T-helper 1 cell (primary cell): ENCODE results near the gene NIPA2.

Experiments
- DNase-seq, 5 donors: peaks; one replicate each; pipeline ENCODE4 v3.0.0-alpha.2; 2012 to 2020

Gene NIPA2

GRCh38 chr15:22839046-22839695 lies 705 bp downstream of the NIPA2 start:
- peak in 1 of 5 donors; percentile 20 for DNase-seq

DNA sequence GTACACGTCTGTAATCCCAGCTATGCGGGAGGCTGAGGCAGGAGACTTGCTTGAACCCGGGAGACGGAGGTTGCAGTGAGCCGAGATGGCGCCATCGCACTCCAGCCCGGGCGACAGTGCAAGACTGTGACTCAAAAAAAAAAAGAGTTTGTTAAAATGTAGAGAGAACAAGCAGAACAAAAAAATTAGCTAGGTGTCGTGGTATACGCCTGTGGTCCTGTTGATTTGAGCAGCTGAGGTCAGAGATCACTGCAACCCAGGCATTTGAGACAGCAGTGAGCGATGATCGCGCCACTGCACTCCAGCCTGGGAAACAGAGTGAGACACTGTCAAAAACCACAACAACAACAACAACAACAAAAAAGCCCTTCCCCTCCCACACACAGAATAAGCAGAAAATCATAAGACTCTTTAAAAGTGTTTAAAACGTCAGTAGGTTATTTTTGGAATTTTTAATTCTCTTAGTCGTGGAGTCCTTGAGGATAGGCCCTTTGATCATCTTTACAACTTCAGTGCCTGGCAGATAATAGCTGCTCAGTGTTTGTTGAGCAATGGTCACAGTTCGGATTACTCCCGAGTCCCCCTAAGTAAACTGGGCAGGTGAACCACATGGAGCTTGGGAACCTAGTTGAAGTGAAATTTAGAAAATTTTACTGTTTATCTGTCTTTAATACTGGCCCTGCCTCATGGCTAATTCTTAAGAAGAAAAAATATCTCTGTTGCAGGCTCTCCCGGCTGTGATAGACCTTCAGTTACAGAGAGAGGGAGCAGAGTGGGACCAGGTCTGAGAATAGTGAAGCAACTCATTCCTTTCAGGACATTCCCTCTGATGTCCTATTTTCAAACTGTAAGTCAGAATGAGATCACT lies 6.2 kb downstream of the NIPA2 start:
- DNase-seq = no peak

DNA sequence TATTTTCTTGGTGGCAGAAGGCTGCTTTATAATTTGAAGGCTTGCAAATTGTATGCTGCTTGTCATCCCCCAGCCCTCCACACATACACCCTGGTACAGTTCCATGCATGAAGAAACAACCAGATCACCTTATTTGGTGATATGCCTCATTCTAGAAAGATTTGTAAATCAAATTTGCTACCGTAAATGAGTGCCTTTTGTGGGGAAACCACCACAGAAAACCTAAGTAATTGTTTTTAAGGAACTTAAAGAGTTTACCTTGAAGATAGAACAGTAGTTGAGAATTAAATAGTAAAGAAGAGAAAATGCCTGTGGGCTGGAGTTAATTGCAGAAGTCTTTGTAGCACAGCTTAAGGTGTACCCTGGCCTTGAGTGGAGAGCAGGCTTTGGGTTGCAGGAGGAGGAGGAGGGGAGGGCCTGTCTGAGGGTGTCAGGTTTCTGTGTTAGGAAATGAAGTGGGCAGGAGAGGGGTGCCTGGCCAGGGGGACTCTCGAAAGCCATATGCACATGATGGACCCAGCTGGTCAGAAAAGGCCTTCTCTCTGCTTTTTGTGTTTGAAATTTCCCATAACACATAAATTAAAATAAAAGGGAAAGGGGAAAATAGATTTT lies 6.9 kb downstream of the NIPA2 start:
- DNase-seq = no peak

GRCh38 chr15:22846073-22846472 lies 7.6 kb downstream of the NIPA2 start:
- no peak for DNase-seq

DNA sequence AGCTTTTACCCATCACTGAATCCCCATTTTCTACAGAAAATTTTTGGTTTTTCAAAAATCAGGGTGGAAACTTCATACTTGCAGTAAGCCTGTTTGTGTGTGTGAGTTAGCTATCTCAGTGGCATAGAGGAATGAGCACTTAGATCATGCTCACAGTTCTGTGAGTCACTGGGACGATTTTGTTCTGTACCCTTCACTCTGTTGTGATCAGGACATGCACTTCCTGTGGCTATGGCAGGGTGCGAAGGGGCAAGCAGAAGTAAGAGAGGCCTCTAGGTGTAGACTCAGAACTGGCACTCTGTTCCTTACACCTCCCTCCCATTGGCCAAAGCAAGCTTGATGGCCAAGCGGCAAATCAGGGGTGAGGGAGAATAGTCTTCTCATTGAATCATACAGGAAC lies 11.6 kb downstream of the NIPA2 start:
- no peak for DNase-seq

GRCh38 chr15:22851513-22851912 lies 13.0 kb downstream of the NIPA2 start:
- no peak for DNase-seq

GRCh38 chr15:22855791-22856190 lies 17.3 kb downstream of the NIPA2 start:
- no peak for DNase-seq

DNA sequence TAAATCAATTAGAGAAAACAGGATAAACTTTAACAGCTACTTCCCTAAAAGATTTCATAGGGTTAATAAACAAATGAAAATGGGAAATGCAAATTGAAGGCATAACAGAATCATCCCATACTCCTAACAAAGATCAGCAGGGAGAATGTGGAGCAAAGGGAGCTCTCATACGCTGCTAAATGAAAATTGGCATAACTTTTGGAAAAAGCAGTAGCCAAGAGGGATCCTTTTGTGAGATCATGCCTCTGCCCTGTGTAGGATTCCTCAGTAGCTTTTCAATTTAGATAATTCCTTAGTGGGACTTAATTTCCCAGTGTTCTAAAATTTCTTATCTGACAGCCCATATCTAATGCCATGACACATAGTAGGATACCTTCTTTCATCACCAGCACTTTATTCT lies 18.2 kb downstream of the NIPA2 start:
- no peak for DNase-seq

- no peak for DNase-seq
Measured at GRCh38 chr15:22861161-22861560, 22.7 kb downstream of the NIPA2 start.

GRCh38 chr15:22863356-22863755 lies 24.9 kb downstream of the NIPA2 start:
- no peak for DNase-seq

DNA sequence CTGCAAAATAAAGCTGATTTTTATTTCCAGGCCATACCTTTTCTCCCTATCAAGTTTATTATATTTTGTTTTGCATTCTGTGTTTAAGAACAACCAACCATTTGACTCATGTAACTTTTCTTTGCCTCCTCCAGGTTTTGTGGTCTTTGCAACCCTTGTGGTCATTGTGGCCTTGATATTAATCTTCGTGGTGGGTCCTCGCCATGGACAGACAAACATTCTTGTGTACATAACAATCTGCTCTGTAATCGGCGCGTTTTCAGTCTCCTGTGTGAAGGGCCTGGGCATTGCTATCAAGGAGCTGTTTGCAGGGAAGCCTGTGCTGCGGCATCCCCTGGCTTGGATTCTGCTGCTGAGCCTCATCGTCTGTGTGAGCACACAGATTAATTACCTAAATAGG lies 27.6 kb downstream of the NIPA2 start:
- no peak for DNase-seq

DNA sequence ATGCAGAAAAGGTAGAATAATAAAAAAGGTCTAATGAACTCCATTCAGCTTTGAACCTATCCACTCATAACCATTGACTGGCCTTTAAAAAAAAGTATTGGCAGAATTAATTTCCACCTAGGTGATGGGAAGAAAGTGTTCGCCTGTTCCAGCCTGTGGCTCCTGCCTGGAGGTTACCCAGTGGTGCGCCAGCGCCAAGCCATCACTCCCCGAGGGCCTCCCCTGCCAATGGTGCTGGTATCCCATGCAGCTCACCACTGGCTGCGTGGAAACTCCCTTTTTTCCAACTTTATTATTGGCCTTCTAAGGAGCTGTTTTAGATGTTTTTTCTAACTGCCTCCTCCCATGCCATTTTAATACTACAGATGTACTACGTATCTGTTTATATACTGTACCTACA lies 29.4 kb downstream of the NIPA2 start:
- no peak for DNase-seq

GRCh38 chr15:22868495-22868894 lies 30.0 kb downstream of the NIPA2 start:
- no peak for DNase-seq

DNA sequence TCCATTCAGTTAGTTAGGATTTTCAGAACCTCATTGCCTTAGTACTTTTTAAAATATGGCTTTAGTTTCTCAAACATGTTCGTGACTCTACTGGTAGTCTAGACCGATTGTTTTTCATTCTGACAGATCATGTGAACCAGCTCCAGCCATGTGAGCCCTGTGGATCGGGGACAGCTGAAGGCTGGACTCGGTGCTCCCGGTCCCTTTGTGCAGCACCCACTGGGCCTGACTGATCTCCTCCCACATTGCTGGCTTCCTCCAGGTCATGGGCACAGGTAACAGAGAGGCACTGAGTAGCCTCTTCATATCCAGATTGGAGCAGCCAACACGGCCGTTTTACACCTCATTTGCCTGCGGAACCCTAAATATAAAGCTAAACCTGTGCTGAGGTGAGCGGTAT lies 30.5 kb downstream of the NIPA2 start:
- DNase-seq = no peak

DNA sequence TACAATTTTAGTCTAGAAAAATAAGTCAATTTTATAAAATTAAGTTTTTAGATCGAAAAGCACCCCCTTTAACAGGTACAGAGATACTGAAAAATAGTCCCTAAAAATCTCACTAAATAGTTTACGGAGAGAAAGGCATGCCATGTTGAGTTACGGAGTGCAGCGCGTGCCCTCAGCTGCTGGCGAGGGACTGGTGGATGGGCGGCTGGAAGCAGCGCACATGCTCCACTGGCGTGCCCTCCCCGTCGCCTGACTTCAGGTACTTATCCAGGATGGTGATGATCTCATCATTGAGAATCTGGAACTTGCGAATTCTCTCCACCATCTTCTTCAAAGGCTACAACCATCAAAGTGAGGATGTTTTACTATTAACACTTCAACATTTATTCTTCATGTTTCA lies 31.4 kb downstream of the NIPA2 start:
- DNase-seq = no peak

DNA sequence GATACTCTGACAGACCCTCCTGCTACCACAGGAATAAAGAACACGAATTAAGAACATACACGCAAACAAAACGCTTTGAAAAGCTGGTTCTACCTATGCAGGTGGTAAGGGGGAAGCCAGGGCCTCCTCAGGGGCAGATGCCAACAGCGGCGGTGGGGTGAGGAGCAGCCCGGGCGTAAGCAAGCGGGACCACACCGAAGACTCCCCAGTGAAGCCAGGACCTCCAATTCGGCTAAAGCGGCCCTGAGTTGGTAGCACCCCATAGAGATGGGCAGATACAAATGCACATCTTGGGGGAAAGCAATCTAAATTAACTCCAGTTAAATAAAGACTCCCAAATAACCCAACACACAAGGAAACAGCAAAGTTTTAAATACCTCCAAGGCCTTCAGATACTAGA lies 32.4 kb downstream of the NIPA2 start:
- DNase-seq = no peak

- no peak for DNase-seq
Measured at GRCh38 chr15:22871481-22872086, 33.1 kb downstream of the NIPA2 start.

- DNase-seq = no peak
Measured at GRCh38 chr15:22872936-22873701, 34.7 kb downstream of the NIPA2 start.

GRCh38 chr15:22873841-22874240 lies 35.4 kb downstream of the NIPA2 start:
- DNase-seq = no peak

DNA sequence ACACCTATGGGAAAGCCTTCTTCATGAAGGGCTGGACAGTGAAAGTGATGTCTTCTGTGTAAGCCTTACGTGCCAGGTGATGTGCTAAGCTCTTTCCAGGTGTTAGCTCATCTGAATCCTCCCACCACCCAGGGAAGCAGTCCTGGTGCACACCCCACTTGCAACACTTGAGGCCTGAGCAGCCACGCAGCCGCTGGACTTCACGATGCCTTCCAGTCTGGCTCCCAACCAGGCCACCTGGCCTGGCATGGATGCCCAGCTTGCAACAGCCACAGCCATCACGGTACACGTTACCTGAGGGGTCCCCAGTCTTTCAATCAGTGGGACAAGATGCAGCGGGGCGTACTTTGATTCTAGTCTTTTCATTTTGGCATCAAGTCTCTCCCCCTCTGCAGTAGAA lies 35.8 kb downstream of the NIPA2 start:
- DNase-seq = no peak

GRCh38 chr15:22874966-22875365 lies 36.5 kb downstream of the NIPA2 start:
- no peak for DNase-seq

DNA sequence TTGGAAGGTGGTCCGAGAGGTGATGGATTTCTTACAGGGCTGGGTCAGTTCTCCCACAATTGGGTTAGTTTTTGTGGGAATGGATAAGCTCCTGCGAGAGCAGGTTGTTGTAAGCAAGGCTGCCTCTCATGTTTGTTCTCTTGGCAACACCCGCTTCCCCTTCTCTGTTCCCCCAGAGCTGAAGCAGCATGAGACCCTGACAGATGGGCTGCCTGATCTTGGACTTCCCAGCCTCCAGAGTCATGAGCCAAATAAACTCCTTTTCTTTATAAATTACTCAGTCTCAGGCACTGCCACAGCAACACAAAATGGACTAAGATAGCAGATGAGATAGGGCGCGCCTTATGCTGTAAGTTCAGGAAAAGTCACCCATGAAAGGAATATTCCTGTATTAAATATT lies 38.7 kb downstream of the NIPA2 start:
- DNase-seq = no peak

DNA sequence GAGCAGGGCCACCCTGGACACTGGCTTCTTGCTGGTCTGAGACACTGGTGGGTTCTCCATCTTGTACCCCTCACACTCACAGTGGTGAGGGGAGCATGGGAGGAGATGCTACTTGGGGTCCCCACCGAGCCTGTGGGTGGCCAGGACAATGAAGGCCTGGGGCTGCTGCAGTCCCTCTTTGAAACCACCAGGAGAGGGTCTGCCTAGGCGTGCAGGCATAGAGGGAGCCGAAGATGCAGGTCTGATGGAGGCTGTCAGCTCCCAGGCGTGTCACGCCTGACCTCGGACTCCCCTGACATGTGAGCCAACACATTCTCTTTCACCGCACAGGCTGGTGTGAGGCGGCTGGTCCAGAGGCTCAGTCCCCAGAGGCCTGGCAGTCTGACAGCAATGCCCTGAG lies 39.1 kb downstream of the NIPA2 start:
- no peak for DNase-seq
